ENCODE results near the gene CIZ1. TPM values are rescaled to one million over a fixed set of nuclear protein-coding genes. Genes with fewer than 3 reads are reported as not detected.

Gene CIZ1
- total RNA-seq, 1 donor = 75.7 TPM

- DNase-seq (ENCODE audit: low read depth in 2 of 3, low spot score in 2 of 3) = no peak
These were observed 23.5 kb upstream of the CIZ1 start for GRCh38 chr9:128214571-128215490.

GRCh38 chr9:128213746-128214497 lies 22.6 kb upstream of the CIZ1 start:
- DNase-seq (ENCODE audit: low read depth in 2 of 3, low spot score in 2 of 3) = no peak

- no peak for DNase-seq (ENCODE audit: low read depth in 2 of 3, low spot score in 2 of 3)
These were observed 20.6 kb upstream of the CIZ1 start for GRCh38 chr9:128211981-128212281.

GRCh38 chr9:128211186-128211980 lies 20.0 kb upstream of the CIZ1 start:
- DNase-seq (ENCODE audit: low read depth in 2 of 3, low spot score in 2 of 3) = no peak

GRCh38 chr9:128208946-128209669 lies 17.7 kb upstream of the CIZ1 start:
- no peak for DNase-seq (ENCODE audit: low read depth in 2 of 3, low spot score in 2 of 3)

GRCh38 chr9:128208386-128208785 lies 17.0 kb upstream of the CIZ1 start:
- DNase-seq (ENCODE audit: low read depth in 2 of 3, low spot score in 2 of 3) = no peak

GRCh38 chr9:128206916-128207910 lies 15.8 kb upstream of the CIZ1 start:
- no peak for DNase-seq (ENCODE audit: low read depth in 2 of 3, low spot score in 2 of 3)

GRCh38 chr9:128206484-128206883 lies 15.1 kb upstream of the CIZ1 start:
- no peak for DNase-seq (ENCODE audit: low read depth in 2 of 3, low spot score in 2 of 3)

GRCh38 chr9:128205296-128205944 lies 14.0 kb upstream of the CIZ1 start:
- no peak for DNase-seq (ENCODE audit: low read depth in 2 of 3, low spot score in 2 of 3)

GRCh38 chr9:128204858-128205257 lies 13.5 kb upstream of the CIZ1 start:
- no peak for DNase-seq (ENCODE audit: low read depth in 2 of 3, low spot score in 2 of 3)

- DNase-seq (ENCODE audit: low read depth in 2 of 3, low spot score in 2 of 3) = peak in 2 of 3 donors; percentile 32 to 48
These were observed 12.6 kb upstream of the CIZ1 start for GRCh38 chr9:128203707-128204551.

- DNase-seq (ENCODE audit: low read depth in 2 of 3, low spot score in 2 of 3) = peak; percentile 65 to 72 (median 68)
These were observed 11.8 kb upstream of the CIZ1 start, which contains the start of gene DNM1 for GRCh38 chr9:128203024-128203706. TSS of gene DNM1 (plus strand) at chr9:128203379. CDS start at chr9:128203471, 92 bp downstream.

GRCh38 chr9:128202648-128203023 lies 11.3 kb upstream of the CIZ1 start:
- no peak for DNase-seq (ENCODE audit: low read depth in 2 of 3, low spot score in 2 of 3)

GRCh38 chr9:128201441-128202369 lies 10.3 kb upstream of the CIZ1 start:
- DNase-seq (ENCODE audit: low read depth in 2 of 3, low spot score in 2 of 3) = no peak

GRCh38 chr9:128193469-128194096 lies 2.2 kb upstream of the CIZ1 start:
- DNase-seq (ENCODE audit: low read depth in 2 of 3, low spot score in 2 of 3) = no peak
